HG03280 (cell line): ENCODE results near the gene TRIP10.
"Not testable (repeated sequence)": the region's sequence is repeated elsewhere in the genome, so short reads cannot be mapped to it uniquely, and the experiment has no call there.

Source experiments
- ATAC-seq: cut with Tn5 transposase; IDR thresholded peaks from one replicate; pipeline ENCODE4 v1.9.1; 2021; ENCODE audit warnings: mild to moderate bottlenecking, moderate library complexity; ENCODE audit not compliant: unreplicated experiment

Gene TRIP10, protein sequence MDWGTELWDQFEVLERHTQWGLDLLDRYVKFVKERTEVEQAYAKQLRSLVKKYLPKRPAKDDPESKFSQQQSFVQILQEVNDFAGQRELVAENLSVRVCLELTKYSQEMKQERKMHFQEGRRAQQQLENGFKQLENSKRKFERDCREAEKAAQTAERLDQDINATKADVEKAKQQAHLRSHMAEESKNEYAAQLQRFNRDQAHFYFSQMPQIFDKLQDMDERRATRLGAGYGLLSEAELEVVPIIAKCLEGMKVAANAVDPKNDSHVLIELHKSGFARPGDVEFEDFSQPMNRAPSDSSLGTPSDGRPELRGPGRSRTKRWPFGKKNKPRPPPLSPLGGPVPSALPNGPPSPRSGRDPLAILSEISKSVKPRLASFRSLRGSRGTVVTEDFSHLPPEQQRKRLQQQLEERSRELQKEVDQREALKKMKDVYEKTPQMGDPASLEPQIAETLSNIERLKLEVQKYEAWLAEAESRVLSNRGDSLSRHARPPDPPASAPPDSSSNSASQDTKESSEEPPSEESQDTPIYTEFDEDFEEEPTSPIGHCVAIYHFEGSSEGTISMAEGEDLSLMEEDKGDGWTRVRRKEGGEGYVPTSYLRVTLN

DNA sequence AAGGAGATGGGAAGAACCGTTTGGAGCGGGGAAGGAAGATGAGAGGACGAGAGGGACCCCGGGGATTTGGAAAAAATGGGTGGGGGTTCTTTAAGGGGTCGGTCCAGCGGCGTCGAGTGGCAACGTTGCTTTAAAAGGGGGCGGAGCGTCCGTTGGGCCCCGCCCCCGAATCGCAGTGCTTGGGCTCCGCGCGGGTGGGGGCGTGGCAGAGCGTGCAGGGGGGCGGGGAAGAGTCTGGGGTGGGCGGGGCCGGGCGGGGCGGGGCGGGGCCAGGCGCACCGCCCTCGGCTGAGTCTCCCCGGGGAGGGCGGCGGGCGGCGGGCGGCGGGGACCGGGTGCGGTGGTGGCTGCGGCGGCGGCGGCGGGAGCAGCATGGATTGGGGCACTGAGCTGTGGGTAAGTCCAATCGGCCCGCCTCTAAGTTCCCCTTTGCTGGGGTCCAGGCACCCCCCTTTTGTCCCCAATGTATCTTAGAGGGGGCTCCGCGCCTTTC is at the start of gene TRIP10:
TSS of gene TRIP10 (plus strand) at position 291 of the 493 bp plus-strand sequence. CDS start at position 373, 82 bp downstream.
- no peak for ATAC-seq

DNA sequence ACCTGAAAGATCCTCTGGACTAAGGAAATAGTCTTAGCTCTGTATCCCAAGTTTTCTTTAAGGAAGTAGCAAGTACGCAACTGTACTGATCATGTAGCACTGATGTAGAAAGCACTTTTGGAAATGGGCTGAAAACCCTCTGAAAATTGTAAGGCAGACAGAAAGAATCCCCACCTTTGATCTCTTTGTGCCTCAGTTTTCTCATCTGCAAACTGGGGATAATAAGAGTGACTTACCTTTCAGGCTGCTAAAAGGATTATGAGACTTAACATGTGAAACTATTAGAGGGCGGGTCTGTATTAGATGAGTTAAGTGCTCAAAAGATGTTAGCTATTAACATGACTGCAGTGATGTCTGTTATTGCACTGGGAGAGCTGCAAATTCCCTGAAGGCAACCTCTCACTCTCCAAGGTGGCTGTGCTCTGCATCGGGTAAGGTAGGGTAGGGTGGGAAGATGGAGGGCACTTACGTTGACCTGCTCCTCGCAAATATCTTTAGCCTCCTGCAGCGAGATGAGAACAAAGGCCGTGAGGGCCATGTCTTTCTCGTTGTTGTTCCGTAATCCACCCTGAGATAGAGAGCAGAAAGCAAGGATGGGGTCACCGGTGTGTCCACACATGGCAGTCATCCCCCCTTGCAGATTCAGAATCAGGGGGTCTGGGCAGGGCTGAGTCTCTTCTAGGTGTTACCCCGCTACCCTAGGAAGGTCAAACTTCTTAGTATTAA is 49.2 kb upstream of the TRIP10 start:
- ATAC-seq, result no peak

DNA sequence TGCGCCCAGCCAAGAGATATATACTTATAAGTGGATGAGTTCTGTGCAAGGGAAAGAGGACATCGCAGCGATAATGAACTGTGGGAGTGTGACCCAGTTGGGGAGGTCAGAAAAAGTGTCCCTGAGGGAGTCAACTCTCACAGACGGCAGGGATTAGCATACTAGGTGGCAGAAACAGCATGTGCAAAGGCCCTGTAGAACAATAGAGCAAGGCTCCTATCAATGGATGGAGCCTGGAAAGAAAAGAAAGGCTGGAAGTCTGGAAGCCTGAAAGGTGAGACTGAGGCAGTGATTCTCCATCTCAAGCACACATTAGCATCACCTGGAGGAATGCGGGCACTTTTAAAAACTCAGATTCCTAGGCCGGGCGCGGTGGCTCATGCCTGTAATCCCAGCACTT is 48.1 kb upstream of the TRIP10 start:
- no peak for ATAC-seq

DNA sequence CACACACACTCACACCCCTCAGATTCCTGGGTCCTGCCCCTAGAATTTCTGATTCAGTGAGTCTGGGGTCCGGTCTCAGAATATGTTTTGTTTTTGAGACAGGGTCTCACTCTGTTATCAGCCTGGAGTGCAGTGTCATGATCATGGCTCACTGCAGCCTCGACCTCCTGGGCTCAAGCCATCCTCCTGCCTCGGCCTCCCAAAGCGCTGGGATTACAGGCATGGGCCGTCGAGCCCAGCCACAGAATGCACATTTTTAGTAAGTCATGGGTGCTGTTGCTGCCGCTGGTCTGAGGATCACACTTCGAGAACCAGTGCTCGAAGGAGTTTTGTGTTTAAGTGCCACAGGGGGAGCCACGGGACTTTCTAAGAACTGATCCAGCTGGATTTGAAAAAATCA is 47.5 kb upstream of the TRIP10 start:
- ATAC-seq, result no peak

DNA sequence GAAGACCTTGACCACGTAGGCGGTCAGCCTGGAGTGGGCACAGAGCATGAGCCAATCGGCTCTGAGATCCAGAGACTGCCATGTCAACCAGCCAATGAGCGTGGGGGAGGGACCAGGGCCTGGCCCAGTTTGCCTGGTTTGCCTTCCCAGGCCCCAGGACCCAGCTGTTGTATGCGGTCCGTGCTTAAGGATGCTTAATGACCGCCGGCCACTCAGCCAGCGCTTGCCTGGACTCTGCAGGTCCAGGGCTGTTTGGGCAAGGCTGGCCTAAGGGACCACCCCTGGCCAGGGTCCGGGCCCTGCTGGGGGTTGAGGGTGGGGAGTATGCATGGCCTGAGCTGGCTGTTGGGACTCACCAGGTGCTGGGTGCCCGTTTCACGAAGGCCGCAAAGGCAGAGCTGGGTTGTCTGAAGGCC is 46.4 kb upstream of the TRIP10 start:
- no peak for ATAC-seq

DNA sequence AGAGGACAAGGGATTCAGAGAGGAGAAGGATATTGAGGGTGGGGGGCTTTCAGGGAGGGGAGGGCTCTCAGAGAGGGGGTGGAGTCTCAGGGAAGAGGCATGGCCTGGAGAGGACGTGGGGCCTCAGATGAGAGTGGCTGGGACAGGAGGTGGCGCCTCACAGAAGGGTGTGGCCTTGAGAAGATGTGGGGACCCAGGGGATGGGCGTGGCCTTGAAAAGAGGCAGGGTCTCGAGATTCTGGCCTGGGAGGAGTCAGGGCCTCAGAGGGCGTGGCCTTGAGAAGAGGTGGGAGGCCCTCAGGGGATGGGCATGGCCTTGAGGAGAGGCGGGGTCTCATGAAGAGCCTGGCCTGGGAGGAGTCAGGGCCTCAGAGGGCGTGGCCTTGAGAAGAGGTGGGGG is 45.8 kb upstream of the TRIP10 start:
- no peak for ATAC-seq

DNA sequence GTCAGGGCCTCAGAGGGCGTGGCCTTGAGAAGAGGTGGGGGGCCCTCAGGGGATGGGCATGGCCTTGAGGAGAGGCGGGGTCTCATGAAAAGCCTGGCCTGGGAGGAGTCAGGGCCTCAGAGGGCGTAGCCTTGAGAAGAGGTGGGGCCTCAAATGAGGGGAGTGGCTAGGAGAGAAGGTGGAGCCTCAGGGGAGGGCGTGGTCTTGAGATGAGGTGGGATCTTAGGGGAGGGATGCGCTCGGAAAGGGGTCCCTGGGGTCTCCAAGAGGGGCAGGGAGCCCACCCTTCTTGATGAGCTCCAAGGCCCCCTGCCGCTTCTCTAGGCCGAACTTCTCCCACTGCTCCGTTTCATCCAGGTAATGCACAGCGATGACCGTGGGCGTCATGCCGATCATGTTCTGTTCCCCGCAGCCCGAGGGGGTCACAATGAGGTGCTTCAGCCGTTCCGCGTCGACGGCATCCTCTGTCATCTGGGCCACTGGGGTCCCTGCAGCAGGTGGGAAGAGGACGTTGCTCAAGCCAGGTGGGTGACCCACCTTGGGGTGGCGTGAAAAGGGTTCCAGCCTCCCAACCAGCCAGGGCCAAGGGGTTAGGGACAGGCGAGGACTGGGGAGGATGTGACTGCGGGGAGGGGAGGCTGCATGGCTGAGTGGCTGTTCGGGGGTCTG is 45.2 kb upstream of the TRIP10 start:
- ATAC-seq, result no peak

DNA sequence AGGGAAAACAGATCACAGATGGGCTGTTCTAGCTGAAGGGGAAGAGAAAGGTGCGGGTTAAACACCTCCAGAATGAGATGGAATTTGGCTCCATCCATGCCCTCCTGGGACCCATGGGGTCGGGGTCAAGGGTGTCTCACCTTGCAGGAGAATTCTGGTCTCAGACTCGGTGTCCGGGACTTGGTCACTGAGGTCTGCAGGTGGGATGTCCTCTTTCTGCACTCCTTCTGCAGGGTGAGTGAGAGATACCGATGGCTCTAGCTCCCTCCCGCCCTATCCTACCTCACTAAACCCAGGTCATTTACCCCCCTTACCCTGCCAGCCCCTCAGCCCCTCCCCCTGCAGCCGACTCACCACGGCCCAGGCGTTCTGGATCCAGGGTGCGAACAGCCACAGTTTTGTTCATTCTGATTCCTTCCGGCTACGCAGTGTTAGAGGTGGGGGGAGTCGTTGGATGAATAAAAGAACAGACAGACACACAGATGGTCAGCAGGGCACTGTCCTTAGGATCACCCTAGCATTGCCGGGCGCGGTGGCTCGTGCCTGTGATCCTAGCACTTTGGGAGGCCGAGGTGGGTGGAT is 43.1 kb upstream of the TRIP10 start:
- ATAC-seq, result no peak

DNA sequence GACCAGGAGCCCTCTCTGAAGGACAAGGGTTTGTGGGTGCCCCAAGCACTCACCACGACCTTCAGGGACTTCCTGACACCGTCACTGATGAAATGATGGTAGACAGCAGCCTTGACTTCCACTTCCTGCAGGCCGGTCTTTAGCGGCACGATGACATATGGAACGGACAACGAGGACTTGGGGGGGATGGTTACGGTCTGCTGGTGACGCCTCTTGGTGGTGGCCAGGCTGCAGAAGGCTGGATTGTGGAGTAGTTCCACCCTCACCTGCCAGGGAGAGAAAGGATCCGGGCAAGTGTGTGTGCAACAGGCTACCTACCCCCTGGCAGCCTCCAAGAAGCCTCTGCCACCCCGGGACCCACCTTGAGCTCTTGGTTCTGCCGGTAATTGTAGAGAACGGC is 42.2 kb upstream of the TRIP10 start:
- ATAC-seq, result no peak

DNA sequence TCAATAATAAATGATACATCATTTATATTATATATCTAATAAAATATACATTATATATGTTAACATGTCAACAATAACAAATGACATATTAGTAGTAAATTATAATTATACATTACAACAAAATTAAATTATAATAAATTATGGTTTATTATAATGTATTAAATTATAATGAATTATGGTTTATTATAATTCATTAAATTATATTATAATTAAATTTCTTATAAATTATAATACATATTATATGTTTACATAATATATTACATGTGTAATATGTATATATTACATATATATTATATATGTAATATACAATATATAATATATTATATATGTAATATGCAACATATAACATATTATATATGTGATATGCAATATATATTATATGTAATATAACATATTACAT is 39.5 kb upstream of the TRIP10 start:
- ATAC-seq, result no peak

DNA sequence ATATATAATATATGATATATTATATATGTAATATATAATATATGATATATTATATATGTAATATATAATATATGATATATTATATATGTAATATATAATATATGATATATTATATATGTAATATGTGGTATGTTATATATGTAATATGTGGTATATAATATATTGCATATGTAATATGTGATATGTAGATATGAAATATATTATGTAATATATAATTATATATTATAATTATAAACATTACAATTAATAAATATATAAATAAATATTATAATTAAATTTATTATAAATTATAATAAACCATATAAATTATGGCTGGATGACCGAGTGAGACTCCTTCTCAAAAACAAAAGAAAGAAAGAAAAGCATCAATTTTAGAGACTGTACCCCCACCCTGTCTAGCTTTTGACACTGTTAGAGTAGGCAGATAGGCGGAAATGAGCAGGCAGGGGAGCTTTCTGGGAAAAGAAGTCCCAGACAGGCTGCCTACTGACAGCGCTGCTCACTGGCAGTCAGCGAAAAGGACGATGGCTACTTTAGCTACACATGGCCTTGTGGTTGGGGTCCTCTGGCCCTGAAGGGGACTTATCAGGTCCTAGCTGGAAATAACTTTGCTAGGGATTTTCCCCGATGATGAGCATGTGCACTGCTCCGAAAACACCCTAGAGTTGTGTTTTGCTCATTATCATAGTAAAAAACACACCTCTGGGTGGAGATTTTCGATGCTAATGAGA is 38.7 kb upstream of the TRIP10 start:
- no peak for ATAC-seq

DNA sequence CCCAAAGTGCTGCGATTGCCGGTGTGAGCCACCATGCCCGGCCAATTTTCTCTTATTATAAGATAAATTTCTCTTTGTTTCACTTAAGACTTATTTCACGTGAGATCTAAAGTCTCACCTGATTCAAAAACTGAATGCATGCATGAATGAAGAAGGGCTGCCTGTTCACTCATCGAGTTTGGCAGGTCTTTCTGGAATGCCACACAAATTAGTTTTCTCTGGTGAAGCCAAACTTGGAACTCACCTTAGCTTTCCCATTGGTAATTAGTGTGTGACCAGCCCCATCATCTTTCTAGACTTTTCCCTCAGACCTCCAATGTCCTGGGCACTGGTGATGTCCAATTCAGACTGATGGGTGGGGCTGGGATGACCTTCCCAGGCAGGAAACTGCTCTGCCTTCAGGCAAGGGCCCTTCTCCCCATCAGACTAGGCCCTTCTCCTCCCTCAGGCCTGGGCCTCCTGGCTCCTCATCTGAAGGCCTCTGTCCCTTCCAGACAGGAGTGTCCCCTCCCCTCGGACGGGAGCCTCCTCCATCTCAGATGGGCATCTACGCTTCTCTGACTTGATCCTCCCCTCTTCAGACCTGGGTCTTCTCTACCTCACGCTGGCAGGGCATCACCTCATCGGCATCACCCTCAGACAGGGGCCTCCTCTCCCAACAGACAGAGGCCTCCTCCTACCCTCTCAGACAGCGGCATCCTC is 33.4 kb upstream of the TRIP10 start:
- ATAC-seq, result no peak

DNA sequence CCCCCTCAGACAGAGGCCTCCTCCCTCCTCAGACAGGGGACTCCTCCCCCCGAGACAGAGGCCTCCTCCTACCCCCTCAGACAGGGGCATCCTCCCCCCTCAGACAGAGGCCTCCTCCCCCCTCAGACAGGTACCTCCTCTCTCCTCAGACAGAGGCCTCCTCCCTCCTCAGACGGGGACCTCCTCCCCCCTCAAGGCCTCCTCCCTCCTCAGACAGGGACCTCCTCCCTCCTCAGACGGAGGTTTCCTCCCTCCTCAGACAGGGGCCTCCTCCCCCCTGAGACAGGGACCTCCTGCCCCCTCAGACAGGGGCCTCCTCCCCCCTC is 32.9 kb upstream of the TRIP10 start:
- no peak for ATAC-seq

DNA sequence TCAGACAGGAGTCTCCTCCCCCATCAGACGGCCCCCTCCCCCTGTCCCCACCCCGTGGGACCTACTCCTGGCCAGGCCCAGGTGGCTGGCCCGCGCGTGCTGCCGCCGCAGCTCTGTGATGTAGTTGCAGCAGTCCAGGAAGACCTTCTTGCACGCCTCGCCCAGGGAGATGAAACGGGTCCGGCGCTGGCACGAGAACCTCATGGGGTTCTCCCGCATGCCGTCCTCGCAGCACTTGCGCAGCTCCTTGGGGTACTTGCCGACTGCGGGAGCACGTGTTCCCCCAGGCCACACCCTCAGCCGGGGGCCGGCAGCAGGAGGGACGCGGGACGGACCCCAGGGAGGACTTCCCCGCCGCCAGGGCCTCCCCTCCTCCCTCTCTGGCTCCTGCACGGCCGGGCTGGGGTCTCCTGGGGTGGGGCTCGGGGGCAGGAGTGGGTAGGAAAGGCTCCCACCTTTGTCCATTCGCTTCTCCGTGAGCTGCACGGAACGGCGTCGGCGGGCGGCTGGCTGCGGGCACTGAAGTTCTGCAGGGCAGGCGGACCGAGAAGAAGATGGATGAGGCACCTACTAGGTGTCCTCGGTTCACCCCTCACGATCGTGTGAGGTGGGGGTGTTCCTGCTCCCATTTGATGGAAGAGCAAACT is 32.3 kb upstream of the TRIP10 start:
- no peak for ATAC-seq

DNA sequence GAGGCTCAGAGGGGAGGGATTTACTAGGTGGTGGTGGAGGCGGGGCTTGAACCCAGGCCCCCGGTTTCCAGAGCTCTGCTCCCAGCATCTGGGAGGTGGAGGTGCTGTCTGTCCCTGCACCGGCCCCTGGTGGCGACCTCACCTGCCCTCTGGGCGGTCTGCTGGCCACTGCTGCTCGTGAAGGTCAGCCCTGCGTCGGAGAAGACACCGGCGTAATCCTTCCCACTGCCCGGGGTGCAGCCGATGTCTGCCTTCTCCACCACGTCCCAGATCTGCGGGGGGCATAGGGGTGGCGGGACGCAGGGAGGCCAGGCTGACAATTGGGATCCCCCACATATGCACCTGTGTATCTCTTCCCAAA is 31.8 kb upstream of the TRIP10 start:
- ATAC-seq, result no peak

DNA sequence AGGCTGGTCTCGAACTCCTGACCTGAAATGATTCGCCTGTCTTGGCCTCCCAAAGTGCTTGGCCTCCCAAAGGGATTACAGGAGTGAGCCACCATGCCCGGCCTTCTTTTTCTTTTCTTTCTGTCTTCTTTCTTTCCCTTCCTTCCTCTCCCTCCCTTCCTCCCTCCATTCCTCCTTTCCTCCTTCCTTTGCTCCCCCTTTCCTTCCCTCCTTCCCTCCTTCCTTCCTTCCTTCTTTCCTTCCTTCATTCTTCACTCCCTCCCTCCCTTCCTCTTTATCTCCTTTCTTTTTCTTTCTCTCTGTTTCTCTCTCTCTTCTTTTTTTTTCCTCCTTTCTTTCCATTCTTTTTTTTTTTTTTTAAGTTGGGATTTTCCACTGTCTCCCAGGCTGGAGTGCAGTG is 31.1 kb upstream of the TRIP10 start:
- no peak for ATAC-seq

DNA sequence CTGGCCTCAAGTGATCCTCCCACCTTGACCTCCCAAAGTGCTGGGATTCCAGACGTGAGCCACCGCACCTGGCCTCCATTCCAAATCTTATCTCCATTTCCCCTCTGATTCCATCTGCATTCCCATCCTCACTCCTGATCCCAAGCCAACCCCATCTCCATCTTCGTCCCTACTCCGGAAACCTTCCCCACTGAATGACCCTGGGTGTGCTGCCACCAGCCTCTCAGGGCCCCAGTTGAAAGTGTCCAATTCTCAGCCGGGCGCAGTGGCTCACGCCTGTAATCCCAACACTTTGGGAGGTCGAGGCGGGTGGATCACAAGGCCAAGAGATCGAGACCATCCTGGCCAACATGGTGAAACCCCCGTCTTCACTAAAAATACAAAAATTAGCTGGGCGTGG is 30.6 kb upstream of the TRIP10 start:
- ATAC-seq, result not testable (repeated sequence)

DNA sequence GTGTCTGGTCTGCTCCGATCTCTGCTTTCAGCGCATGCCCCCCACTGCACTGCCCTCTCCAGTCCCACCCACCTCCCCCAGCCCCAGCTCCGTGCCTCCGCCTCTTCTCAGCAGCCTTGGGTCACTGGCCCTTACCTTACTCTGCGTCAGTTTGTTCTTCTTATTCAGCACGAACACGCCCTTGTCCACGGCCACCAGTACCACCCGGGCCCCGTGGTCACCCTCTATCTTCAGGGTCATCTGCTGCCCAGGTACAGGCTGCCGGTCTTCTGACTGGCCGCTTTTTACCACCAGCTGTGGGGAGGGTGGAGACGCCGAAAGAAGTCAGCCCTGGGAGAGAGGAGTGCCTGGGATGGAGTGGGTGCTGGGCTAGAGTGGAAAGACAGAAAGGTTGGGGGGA is 29.9 kb upstream of the TRIP10 start:
- ATAC-seq, result no peak
